NCI-H748 (cell line): ENCODE results near the gene OGFOD2.
"Not testable (repeated sequence)": the region's sequence is repeated elsewhere in the genome, so short reads cannot be mapped to it uniquely, and the experiment has no call there.

Experiments used
- DNase-seq: peaks from one replicate; lab custom pipeline; 2025; ENCODE audit not compliant: unreplicated experiment; lab: John Stamatoyannopoulos, UW

OGFOD2 gene

DNA sequence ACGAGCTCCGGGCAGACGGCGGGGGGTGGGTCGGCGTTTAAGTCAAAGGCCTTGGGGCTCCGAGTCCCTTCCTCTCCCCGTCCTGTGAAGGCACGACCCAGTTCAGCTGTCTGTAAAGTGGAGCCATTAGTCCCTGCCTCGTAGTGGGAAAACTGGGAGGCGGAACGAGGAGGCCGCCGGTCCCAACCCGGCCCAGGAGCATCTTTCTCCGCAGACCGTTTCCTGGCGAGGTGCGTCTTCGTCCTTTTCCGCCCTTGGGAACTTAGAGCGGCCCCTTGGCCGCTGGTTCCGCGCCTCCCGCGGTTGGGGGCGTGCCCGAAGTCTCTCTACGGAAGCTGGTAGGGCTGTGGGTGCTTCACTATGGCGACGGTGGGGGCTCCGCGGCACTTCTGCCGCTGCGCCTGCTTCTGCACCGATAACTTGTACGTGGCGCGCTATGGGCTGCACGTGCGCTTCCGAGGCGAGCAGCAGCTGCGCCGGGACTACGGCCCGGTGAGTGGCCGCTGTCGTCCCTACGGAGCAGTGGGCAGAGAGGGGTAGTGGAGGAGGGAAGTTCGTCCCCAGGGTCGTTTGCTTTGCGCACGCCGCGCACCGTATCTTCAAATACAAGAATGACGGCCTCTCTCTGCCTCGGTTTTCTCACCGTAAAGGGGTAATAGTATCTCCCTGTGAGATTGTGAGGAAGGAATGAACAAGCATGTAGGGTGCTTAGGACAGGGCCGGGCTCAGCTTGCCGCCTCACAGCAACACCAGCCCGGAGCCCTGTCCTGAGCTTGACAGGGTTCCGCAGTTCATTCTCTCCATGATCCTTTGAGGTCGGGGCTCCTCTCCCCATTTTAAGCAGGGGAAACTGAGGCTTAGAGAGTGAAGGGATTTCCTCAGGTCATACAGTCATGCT lies at the start of gene OGFOD2:
Gene OGFOD2, plus strand, starts transcription at position 353 of the 898 bp plus-strand sequence. Its CDS starts 8 bp downstream, at position 361.
- peak; percentile 95 for DNase-seq

DNA sequence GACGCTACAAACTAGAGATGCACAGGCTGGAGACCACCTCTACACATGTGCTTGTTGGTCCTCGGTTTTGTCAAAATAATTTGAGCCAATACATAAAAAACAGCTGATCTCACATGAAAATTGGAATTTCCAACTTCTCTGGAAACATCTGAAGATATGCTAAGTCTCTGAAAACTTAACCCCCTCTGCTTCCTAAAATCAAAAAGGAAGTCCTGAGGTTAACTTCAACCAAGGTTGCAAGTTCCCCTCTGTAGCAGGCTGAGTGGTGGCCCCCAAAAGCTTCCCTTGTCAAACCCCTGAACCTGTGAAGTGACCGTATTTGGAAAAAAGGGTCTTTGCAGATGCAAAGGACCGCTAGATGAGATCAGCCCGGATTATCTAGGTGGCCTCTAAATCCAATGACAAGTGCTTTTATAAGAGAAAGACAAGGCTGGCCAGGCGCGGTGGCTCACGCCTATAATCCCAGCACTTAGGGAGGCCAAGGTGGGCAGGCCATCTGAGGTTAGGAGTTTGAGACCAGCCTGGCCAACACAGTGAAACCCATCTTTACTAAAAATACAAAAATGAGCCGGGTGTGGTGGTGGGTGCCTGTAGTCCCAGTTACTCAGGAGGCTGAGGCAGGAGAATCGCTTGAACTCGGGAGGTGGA lies 47.2 kb upstream of the OGFOD2 start:
- DNase-seq: no peak

DNA sequence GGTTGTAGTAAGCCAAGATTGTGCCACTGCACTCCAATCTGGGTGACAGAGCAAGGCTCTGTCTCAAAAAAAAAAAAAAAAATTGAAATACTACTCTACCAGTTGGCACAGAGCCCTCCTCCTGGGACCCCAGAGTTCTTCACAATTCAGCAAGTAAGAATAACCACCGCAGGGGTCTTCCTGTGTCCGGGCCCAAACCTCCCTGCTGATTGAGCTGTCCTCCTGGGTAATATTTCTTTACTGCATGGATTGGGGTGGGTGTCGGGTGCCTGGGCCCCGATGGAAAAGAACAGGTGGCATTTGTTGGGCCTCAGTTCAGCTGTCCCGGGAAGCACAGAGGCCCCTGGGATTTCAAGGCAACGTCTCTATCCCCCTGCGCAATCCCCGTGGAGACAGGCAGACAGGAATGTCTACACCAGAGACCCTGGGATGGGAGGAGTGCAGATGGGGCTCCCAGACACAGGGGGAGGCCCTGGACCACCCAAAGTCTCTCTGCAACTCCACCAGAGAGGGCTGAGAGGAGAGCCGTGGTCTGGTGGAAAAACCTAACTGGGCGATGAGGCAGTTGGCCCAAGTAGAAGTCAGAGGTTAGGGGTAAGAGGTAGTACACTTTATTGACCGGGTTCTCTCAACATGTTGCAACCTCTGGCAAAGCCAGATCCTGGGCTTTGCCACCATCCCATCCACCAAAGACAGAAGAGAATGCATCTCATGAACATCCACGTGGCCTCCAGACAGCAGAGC lies 46.5 kb upstream of the OGFOD2 start:
- no peak for DNase-seq

DNA sequence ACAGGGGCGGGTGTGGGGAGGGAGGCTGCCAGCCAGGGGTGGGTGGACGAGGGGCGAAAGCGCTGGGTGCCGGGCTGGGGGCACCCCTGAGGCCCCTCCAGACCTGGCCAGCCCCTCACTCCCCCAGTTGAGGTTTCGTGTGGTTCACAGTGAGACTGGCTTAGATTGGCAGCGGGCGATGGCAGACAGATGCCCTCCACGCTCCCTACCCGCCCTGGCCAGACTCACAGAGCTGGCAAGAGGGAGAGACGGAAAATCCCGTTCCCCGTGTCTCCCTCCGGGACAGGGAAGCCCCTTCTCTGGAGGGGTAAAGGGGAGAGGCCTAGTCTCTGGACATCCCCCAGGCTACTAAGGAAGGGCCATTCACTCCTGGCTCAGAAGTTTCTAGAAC lies 45.9 kb upstream of the OGFOD2 start:
- no peak for DNase-seq

DNA sequence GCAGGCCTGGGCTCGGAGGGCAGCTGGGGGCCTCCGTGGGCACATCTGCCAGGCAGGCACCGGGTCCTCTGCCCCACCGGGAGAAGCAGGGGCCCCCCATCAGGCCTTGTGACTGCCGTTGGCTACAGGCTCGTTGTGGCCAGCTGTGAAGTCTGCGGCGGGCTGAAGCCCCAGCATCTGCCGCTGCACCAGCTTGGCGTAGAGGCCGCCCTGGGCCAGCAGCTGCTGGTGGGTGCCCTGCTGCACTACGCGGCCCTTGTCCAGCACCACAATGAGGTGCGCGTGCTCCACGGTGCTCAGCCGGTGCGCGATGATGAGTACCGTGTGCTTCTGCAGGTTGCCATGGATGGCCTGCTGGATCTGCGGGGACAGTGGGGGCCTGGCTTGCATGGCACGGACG lies 45.2 kb upstream of the OGFOD2 start:
- no peak for DNase-seq

DNA sequence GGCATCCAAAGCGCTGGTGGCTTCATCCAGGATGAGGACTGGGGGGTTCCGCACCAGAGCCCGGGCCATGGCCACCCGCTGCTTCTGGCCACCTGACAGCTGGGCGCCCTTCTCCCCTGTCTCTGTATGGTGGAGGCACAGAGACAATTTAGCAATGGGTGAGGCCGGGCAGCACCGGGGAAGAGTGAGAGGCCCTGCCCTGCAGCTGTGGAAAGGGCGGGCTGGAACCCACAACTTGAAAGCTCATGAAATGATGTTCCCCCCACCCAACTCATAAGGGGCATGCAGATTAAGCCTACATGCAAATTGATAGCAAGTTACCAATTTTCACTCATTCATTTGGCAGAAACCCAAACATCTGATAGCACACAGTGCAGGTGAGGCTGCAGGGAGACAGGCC lies 42.8 kb upstream of the OGFOD2 start:
- DNase-seq: no peak

DNA sequence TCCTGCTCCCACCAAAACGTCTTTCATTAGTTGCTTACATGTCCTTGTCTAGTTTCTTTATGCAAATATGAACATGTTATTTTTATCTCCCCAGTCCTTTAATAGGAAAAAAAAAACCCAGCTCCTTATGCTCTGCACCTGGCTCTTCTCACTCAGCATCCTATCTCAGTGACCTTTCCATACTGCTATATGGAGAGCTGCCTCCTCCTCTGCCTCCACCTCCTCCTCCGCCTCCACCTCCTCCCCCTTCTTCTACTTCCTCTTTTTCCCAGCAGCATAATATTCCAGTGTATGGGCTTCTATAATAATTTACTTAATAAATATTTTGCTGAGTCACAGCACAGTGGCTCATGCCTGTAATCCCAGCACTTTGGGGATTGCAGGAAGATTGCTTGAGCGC lies 40.3 kb upstream of the OGFOD2 start:
- DNase-seq: no peak

DNA sequence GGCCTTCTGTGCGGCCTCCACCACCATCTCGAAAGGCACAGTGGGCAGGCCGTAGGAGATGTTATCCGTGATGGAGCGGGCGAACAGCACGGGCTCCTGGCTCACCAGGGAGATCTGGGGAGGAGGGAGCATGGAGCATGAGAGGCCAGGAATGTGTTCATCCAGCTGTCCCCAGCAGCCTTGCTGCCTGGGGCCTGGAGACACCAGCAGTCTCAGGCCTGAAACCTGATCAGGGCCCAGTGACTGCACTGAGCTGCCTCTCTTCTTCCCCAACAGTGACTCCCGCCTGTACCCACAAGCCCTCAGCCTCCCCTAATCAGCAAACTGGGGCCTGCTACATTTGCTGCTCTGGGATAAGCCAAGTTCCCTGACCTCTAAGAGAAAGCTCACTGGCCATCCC lies 39.7 kb upstream of the OGFOD2 start:
- no peak for DNase-seq

DNA sequence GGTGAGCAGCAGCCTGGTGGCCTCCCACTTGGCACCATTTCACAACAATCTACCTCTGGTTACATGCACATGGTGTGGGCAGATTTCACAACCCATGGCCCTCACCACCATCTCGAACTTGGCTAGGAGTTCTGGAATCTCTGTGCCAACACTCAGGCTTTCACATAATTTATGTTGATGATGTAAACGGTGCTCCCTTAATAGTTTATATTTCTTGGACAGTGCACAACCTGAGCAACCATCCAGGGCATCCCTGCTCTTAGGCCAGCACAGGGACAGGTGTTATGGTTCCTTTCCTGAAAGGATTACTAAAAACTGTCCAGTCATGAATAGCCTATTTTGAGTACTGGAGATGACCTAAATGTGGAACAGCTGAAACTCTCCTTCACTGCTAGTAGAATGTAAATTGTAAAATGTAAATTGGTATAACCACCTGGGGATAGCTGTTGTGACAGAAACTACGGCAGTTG lies 37.4 kb upstream of the OGFOD2 start:
- no peak for DNase-seq

DNA sequence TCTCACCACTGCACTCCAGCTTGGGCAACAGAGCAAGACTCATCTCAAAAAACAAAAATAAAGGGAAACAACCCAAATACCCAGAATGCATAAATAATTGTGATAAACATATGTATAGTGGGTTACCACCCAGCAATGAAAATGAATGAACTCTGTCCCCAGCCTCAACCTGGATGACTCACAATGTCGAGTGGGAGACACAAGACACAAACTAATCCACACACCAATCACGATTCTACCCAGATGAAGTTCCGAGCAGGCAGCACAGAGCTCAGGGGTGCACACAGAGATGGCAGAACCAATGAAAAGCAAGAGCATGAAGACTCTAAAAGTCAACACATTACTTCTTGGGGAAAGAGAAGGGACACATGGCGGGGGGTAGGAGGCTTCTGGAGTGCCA lies 35.9 kb upstream of the OGFOD2 start:
- no peak for DNase-seq

DNA sequence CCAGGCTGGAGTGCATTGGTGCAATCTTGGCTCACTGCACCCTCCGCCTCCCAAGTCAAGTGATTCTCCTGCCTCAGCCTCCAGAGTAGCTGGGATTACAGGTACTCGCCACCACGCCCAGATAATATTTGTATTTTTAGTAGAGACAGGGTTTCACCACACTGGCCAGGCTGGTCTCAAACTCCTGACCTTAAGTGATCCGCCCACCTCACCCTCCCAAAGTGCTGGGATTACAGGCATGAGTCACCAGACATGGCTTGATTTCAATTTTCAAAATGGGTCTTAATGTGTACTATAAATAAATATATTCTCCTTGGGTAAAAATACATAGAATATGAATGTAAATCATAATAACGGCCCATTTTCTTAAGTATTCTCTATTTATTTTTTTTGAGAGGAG lies 33.7 kb upstream of the OGFOD2 start:
- not testable (repeated sequence) for DNase-seq

DNA sequence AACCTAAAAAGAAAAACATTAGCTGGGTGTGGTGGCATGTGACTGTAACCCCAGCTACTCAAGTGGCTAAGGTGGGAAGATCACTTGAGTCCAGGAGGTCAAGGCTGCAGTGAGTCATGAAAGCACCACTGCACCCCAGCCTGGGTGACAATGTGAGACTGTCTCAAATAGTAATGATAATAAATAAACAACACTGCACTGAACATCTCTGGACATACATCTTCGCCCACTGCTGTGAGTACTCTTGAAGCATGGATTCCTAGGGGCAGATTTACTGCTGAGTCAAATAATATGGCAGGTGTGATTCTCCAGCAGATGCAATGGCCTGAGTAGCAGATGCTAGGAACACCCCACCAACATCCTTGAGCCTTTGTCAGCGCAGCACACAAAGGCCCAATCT lies 32.4 kb upstream of the OGFOD2 start:
- DNase-seq: no peak

DNA sequence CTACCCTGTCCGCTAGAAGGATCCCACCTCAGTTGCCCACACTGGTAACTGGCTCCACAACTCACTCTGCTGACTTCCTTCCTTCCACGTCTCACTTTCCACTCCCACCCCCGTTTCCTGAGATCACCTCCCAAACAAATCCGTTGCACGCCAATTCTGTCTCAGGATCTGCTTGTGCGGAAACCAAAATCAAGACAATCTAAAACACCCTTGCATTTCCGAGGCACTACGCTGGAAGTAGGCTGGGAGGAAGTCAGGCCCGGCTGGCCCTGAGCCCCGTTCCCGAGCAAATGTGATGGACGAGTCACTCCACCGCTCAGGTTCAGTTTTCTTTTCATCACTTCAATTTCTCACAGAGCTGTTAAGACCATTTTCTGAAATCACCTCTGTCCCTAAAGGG lies 31.8 kb upstream of the OGFOD2 start:
- DNase-seq: no peak

DNA sequence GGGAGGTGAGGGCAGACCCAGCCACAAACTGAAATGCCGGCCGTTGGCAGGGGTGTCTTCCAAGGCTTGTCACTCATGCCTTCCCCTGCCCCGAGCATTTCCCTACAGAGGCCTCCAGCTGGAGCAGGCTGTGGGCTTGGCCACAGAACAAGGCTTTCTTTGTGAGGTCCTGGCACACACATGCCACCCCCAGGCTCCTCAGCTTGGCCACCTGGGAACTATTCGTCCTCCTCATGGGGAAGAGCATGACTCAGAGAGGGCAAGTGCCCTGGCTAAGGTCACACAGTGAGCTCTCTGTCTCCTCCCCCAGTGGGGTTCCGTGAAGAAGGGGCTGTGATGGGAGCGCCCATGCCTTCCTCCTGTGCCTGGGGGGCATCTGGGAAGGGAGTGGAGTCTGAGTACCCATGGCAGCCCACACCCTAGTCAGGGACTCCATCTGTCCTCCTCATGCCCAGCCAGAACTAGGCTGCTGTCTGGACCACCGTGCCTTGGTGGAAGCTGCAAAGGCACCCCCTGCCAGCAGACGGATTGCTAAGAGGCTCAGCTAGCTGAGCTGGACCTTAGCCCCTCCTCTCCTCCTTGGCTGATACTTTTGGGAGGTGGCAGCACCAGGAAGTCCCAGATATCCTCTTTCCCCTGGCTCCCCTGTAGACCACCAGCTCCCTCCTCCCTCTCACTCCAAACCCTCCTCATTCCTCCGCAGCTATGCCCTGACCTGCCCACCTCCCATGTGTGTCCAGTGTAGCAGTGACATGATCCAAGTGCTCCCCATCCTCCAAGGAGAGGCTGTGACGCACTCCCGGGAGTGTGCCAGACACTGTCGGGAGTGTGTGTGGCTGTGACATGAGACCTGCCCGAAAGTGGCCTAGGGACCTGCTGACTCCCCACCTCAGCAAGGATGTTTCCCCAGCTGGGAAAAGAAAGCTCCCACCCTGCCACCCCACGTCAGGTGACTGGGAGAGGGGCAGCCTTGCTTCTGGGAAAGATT lies 30.1 kb upstream of the OGFOD2 start:
- no peak for DNase-seq

DNA sequence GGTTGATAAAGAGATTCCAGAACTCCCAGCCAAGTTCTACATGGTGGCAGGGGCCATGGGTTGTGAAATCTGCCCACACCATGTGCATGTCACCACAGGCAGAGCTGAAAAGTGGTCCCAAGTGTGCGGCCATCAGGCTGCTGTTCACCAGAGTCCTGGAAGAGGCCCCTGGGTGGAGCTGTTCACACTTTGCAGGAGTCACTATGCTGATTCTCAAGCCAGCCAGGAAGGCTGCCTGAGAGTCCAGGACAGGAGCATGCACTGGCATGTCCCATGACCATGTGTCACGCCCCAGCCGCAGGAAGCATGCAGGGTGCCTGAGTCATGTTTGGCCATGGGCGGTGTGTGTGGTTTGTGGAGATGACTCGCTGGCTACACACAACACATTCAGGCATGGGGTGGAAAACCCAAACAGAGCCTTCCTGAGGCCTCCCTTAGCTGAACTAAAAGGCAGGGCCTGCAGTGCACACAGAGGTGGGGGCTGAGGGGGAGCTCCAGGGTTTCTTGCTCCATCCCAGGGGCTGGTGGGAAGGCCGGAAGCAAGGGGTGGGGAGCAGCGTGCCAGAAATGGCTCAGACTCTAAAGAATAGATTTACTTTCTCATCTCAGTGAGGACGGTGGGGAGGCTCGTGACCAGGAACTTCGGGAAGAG lies 28.2 kb upstream of the OGFOD2 start:
- DNase-seq: no peak

DNA sequence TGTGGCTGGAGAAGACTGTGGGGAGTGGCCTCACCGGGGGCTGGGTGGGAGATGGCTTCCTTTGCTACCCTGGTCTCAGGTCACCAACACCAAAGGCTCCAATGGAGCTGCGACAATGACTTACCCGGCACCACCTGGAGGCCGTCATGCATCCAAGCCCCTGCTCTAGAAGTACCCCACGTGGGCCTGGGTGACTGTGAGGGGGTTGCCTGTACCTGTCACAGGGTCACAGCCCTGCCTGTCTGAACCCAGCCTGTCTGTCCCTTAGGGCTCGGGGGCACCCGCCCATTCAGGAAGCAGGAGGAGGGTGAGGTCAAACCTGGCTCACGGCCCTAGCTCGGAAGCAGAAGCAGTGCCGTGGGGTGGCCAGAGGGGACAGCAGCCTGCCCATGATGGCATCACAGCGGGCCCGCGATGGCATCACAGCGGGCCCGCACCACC lies 27.7 kb upstream of the OGFOD2 start:
- no peak for DNase-seq

DNA sequence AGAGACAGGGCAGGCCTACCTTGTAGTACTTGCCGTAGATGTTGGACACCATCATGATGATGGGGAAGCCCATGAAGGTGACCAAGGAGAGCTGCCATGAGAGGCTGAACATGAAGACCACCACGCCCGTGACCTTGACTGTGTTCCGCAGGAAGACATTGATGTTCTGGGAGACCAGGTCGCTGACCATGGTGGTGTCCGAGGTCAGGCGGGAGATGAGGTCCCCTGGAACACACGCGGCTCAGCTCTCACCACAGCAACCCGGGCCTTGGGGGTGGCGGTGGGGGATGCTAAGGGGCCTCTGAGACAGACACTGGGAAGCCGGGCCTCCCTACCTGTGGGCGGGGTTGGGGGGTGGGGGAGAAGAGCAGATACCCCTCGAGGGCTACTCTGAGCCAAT lies 26.4 kb upstream of the OGFOD2 start:
- no peak for DNase-seq

DNA sequence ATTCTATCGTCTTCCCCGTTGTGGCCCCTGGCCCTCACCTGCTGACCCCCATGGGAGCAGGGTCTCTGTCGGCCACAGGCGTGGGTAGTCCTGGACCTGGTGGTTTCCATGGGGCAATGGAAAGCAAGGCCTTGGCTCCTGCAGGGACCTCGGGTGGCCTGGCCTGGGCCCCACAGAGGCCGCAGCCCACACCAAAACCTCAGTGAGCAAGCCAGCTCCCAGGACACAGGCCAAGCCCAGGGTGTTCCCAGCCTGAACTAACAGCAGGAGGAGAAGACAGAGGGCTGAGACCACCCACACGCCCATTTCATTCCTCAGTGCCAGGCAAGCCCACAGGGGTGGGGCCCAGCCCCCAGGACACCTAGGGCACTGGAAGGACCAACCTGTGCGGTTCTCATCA lies 25.6 kb upstream of the OGFOD2 start:
- no peak for DNase-seq

DNA sequence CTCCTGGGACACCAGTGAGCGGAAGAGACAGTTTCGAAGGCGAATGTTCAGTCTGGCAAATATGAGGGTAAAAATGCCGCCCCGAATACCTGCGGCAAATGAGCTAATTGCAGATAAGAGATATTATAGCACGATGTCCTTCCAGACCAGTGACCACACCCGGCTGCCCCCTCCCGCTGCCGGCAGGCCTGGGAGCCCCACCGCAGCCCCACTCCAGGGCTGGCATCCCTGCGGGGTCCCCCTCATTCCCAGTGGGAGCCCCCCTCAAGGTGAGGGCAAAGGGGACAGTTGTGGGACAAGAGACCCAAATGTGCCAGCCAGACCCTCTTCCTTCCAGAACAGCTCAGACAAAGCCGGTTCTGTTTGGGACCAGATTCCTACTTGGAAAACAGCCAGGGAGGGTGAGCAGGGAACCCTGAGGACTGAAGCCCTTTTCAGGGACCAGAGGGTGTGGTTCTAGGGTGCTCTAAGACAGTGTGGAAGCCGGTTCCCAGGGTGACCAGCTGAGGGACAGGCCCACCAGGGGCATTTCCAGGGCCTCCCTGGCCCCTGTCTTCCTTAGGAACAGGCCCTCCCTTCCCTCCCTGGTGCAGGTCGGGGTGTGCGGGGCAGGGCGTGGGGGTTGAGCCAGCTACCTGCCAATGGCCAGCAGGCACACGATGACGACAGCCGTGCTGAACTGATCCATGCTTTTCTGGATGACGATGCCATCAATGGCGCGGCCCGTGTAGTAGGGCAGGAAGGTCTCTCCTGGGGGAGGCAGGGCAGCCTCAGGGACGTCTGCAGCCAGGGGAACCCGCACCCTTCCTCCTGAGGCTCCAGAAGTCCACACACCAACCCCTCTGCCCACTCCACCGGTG lies 25.0 kb upstream of the OGFOD2 start:
- no peak for DNase-seq
